T-helper 1 cell treated with Interleukin-12 subunit alpha and Interleukin-12 subunit beta and Interleukin-4 antibody, amounts not matched to agents 30 ng/mL and 1 ng/mL, for 36 hours (primary cell): ENCODE results near the gene C16orf54. TPM values are rescaled to one million over a fixed set of nuclear protein-coding genes. Genes with fewer than 3 reads are reported as not detected.
"Not testable (repeated sequence)": the region's sequence is repeated elsewhere in the genome, so short reads cannot be mapped to it uniquely, and the experiment has no call there.

Experiments
- intact Hi-C: fragments of 100-400 bp; cut with micrococcal nuclease; formaldehyde crosslinking; loops from one replicate; pipeline ENCODE4 v1.15.1; 2024
- total RNA-seq: library from RNA; stranded (reverse); gene quantifications from 2 replicates; pipeline ENCODE4 v1.2.3, GENCODE V29; 2022

C16orf54 gene
- total RNA-seq, 1 donor from 2014 or later = 65.2 TPM

DNA sequence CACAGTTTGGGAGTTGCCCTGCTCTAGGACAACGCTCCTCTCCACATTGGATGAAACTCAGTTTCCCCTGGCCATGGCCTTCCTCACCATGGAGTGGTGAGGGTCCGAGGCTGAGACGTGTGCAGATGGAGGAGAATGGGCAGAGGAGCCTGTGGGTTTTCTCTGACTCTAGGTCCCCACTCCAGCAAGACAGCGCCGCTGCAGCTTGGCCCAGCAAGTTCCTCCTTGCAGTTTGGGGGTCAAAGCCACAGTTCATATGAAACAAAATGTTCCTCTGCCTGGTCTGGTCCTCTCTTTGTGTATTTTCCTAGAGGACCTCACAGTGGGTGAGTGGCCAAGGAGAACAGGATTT lies 2.3 kb downstream of the C16orf54 start:
- intact Hi-C loops = no loop called here

- intact Hi-C loops = no loop called here
Observed at GRCh38 chr16:29742683-29743275, 3.0 kb downstream of the C16orf54 start.

- intact Hi-C loops = not testable (repeated sequence)
Observed at GRCh38 chr16:29740630-29741015, 5.2 kb downstream of the C16orf54 start.

DNA sequence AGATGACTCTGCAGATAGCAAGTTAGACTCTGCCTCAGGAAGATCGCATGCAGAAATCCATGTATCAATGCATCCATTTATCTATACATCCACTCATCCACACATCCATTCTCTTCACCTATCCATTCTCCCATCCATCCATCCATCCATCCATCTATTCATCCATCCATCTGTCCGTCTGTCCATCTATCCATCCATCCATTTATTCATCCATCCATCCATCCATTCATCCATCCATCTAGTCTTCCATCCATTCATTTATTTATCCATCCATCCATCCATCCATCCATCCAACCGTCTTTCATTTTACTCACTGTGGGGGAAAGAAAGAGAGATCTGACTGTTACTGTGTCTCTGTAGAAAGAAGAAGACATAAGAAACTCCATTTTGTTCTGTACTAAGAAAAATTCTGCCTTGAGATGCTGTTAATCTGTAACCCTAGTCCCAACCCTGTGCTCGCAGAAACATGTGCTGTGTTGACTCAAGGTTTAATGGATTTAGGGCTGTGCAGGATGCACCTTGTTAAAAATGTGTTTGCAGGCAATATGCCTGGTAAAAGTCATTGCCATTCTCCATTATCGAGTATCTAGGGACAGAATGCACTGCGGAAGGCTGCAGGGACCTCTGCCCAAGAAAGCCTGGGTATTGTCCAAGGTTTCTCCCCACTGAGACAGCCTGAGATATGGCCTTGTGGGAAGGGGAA lies 5.7 kb downstream of the C16orf54 start:
- intact Hi-C loops = loop anchor here (2.0 kb wide), 1 partner anchor 37 kb away; no protein-coding TSS in a partner anchor

DNA sequence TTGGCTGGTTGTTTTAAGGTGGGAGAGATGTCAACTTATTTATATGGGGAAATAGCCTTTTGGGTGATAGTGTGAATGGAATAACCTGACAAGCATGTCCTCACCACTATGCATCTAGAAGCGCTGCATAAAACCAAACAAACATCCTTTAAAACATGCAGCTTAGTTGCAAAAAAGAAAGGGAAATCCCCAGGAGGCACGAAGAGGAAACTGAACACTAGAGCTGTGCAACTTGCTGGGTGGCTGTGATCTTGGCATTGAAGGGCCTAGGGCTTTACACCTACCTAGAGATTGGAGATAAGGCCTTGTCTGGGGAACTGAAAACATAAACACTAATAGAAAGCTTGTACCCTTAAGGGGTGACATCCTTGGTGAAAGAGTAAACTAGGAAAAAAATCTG lies 7.3 kb downstream of the C16orf54 start:
- intact Hi-C loops = loop anchor here (1.0 to 2.0 kb wide), 2 partner anchors 8 to 36 kb away; no protein-coding TSS in a partner anchor

- intact Hi-C loops = loop anchor here (1.0 to 2.0 kb wide), 2 partner anchors 9 to 35 kb away; no protein-coding TSS in a partner anchor
Observed at GRCh38 chr16:29737713-29738112, 8.1 kb downstream of the C16orf54 start.

- intact Hi-C loops = no loop called here
Observed at GRCh38 chr16:29736764-29737163, 9.0 kb downstream of the C16orf54 start.

DNA sequence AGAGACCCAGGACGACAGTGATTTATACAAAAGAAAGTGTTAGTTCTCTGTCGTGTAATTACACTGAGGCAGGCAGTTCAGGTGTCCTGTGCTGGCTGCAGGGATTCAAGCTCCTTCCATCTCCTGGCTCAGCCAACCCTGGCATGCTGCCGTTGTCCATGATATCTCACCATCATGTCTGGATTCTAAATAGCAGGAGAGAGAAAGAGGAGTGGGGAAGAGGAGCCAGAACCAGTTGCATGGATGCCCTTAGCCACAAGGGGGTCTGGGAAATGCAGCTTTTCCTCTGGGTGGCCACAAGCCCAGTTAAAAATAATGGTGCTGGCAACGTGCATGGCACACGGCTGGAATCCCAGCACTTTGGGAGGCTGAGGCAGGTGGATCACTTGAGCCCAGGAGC lies 9.7 kb downstream of the C16orf54 start:
- intact Hi-C loops = no loop called here

DNA sequence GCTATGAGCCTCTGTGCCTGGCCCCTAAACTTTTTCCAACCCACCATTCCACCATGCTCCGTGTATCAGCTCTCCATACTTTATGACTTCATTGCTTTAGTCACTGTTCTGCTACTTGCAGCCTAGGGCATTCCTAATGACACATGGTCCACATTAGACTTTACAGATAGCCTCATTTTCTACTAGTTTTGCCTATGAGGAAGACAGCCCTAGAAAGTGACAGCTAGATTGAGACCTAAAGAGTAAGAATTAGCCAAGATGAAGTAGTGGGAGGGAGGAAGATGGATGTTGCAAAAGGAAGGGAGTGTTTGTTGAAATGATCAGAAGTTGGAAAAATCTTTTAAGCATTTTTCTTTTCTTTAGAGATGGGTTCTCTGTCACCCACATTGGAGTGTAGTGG lies 11.0 kb downstream of the C16orf54 start:
- intact Hi-C loops = no loop called here

GRCh38 chr16:29731768-29732601 lies 13.8 kb downstream of the C16orf54 start:
- intact Hi-C loops = not testable (repeated sequence)

- intact Hi-C loops = no loop called here
Observed at GRCh38 chr16:29730649-29731048, 15.1 kb downstream of the C16orf54 start.

DNA sequence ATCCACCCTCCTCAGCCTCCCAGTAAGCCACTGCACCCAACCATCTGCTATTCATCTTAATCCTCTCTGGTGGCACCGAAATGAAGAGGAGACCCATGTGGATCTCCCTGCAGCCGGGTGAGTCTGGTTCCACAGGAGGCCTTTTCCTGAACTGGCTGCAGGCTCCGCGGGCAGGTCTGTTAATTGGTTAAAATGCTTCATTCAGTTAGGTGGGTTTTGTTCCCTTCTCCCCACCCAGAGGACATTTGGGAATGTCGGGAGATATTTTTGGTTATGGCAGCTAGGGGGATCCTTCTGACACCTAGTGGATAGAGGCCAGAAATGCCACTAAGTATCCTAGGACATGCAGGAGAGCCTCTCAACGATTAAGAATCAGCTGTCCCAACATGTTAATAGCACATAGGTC lies 16.7 kb downstream of the C16orf54 start:
- intact Hi-C loops = no loop called here

DNA sequence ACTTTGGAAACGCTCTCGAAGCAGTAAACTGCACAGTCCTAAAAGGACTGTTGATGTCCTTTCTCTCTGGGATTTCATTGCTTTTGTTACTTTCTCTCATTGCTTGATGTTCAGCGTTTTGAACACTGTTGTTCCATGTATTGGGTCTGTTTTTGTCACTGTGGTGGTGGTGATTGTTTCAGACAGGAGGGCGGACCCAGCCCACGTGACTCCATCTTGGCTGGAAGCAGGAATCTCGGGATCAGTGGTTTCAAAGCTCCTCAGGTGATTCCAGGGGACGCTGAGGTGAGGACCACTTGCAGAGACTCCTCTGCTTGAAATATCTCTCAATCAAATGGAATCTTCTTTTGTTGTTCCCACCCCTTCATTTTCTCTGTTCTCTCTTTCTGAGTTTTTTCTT lies 18.3 kb downstream of the C16orf54 start:
- intact Hi-C loops = no loop called here

GRCh38 chr16:29726845-29727377 lies 18.9 kb downstream of the C16orf54 start:
- intact Hi-C loops = no loop called here

GRCh38 chr16:29721167-29721879 lies 24.5 kb downstream of the C16orf54 start:
- intact Hi-C loops = not testable (repeated sequence)

DNA sequence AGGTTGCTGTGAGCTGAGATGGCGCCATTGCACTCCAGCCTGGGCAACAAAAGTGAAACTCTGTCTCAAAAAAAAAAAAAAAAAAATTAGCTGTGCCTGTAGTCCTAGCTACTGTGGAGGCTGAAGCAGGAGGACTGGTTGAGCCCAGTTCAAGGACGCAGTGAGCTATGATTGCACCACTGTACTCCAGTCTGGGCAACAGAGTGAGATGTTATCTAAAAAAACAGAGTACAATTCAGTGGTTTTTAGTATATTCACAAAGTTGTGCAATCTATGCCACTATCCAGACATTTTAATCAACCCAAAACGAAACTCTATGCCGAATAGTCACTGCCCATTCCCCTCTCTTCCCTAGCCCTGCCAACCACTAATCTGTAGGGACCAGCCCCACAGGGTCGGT lies 25.1 kb downstream of the C16orf54 start:
- intact Hi-C loops = no loop called here

DNA sequence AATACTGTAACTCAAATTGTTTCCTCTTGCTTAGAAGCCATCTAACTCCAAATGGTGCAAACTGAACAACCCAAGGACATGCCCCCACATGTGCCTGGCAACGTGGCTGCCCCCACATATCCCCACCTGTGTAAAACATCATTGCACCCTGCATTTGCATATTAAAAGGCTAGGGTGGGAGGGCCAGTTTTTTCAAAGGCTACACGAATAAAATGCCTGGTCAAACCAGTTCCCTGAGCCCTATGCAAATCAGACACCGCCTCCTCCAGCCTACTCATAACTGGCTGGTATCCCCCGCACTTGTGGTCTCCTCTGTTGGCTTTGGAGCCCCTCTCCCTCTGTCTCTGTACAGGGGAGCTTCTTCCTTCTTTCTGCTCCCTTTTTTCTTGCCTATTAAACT lies 26.7 kb downstream of the C16orf54 start:
- intact Hi-C loops = no loop called here

- intact Hi-C loops = no loop called here
Observed at GRCh38 chr16:29717113-29717512, 28.7 kb downstream of the C16orf54 start.

- intact Hi-C loops = no loop called here
Observed at GRCh38 chr16:29714972-29715371, 30.8 kb downstream of the C16orf54 start.

GRCh38 chr16:29714396-29714795 lies 31.4 kb downstream of the C16orf54 start:
- intact Hi-C loops = no loop called here

- intact Hi-C loops = no loop called here
Observed at GRCh38 chr16:29712809-29713208, 33.0 kb downstream of the C16orf54 start.
